Body of pancreas (tissue), 4 donors: ENCODE results near the gene PCSK5. TPM values are rescaled to one million over a fixed set of nuclear protein-coding genes. Genes with fewer than 3 reads are reported as not detected.
"Not testable (repeated sequence)": the region's sequence is repeated elsewhere in the genome, so short reads cannot be mapped to it uniquely, and the experiment has no call there.

Experiments used
- ATAC-seq: fragments of 150-250 bp; one replicate; pipeline ENCODE4 v1.9.1; 2016
- DNase-seq, 4 donors: peaks; one replicate each; pipeline ENCODE4 v3.0.0-alpha.2; 2019
- H3K27ac ChIP-seq, 4 donors: fragments of 200-600 bp; sonication (generic); 1 replicate in 3 of 4; 2 replicates in 1 of 4; pipeline versions ENCODE4 v1.5.1 to v1.6.1; 2016 to 2019; ENCODE audit warnings: mild to moderate bottlenecking in 1 of 4, mixed read lengths in 1 of 4, moderate library complexity in 1 of 4
- H3K27me3 ChIP-seq, 2 donors: fragments of 200-600 bp; sonication (generic); one replicate each; pipeline ENCODE4 v1.6.0; 2016; ENCODE audit warnings: mild to moderate bottlenecking in 1 of 2
- H3K36me3 ChIP-seq, 2 donors: fragments of 200-600 bp; sonication (generic); replicated peaks in 1 of 2; 2 replicates each; pipeline ENCODE4 v1.5.1; 2016; ENCODE audit warnings: low read depth in 2 of 2; ENCODE audit not compliant: insufficient read depth in 1 of 2
- H3K4me1 ChIP-seq: fragments of 200-600 bp; sonication (generic); one replicate; pipeline ENCODE4 v1.6.0; 2016
- H3K4me3 ChIP-seq, 2 donors: fragments of 200-600 bp; sonication (generic); 1 replicate in 1 of 2; 2 replicates in 1 of 2; pipeline ENCODE4 v1.5.1; 2016 to 2019
- H3K9me3 ChIP-seq, 3 donors: fragments of 200-600 bp; sonication (generic); 1 replicate in 2 of 3; 2 replicates in 1 of 3; pipeline ENCODE4 v1.5.1; 2016
- CTCF ChIP-seq, 7 experiments: fragments of 450-650 bp in 4 of 7; fragments of 200-600 bp in 3 of 7; sonication (generic) in 3 of 7; IDR thresholded peaks; one replicate each; pipeline ENCODE4 v1.5.1; 2016 to 2019; ENCODE audit warnings: antibody characterized with exemption in 7 of 7
- POLR2A ChIP-seq, 3 donors: fragments of 450-650 bp; IDR thresholded peaks; one replicate each; pipeline ENCODE4 v1.6.1; 2016; ENCODE audit warnings: antibody characterized with exemption in 3 of 3, mild to moderate bottlenecking in 2 of 3
- WGBS, 2 donors: methylation state at CpG; one replicate each; pipeline ENCODE4 v1.1.5; 2017; 5-methylcytosine and 5-hydroxymethylcytosine counted together
- intact Hi-C: fragments of 100-400 bp; cut with DNase I; formaldehyde crosslinking; loops from one replicate; pipeline ENCODE4 v1.15.1; 2023
- total RNA-seq, 2 donors: library from RNA; depleted of rRNA; stranded (reverse); fragments of >200 nt; gene quantifications; one replicate each; pipeline ENCODE4 v1.1.0, GENCODE V29; 2016

The PCSK5 gene
- total RNA-seq, 2 donors from 2014 or later, result 11.2 to 12.2 TPM

- no peak for DNase-seq
- WGBS, 2 donors, result 62 to 68% methylated on average over 3 of the region's 3 CpGs
- Histone ChIP-seq H3K36me3 (no peaks in the 10 kb centered on the region), H3K4me3 (no peak overlapping the region), H3K4me1 (peaks cover 2% of the 10 kb centered on the region), H3K27me3 (no peaks in the 10 kb centered on the region), H3K9me3 (no peaks in the 10 kb centered on the region), H3K27ac (no peak overlapping the region)
- no peak for TF ChIP-seq POLR2A (IDR thresholded peaks at IDR 0.05)
- TF ChIP-seq CTCF (IDR thresholded peaks at IDR 0.05), result no peak
- intact Hi-C loops, result no loop called here
- ATAC-seq, result no peak
Observed at GRCh38 chr9:75858497-75859092, 31.9 kb upstream of the PCSK5 start.

- DNase-seq (no peak), ATAC-seq (no peak)
- no peak overlapping the region for H3K4me3 ChIP-seq
- H3K27me3 ChIP-seq, result no peaks in the 10 kb centered on the region
- H3K9me3 ChIP-seq, result no peaks in the 10 kb centered on the region
- no peak for TF ChIP-seq CTCF (IDR thresholded peaks at IDR 0.05)
- TF ChIP-seq POLR2A (IDR thresholded peaks at IDR 0.05), result no peak
- WGBS, 2 donors, result 8% methylated on average over 4 of the region's 4 CpGs
- intact Hi-C loops, result no loop called here
- no peaks in the 10 kb centered on the region for H3K36me3 ChIP-seq
- H3K4me1 ChIP-seq, result peaks cover 17% of the 10 kb centered on the region
- no peak overlapping the region for H3K27ac ChIP-seq
Observed at GRCh38 chr9:75864266-75864665, 26.2 kb upstream of the PCSK5 start.

GRCh38 chr9:75866273-75866871 lies 24.1 kb upstream of the PCSK5 start:
- Histone ChIP-seq H3K27ac (no peak overlapping the region), H3K9me3 (no peaks in the 10 kb centered on the region), H3K27me3 (no peaks in the 10 kb centered on the region), H3K4me1 (peaks cover 17% of the 10 kb centered on the region), H3K36me3 (no peaks in the 10 kb centered on the region), H3K4me3 (no peak overlapping the region)
- ATAC-seq (peak; percentile 68), DNase-seq (peak; percentile 54 to 60 (median 58))
- peak; percentile 47 to 84 (median 57) for TF ChIP-seq CTCF (IDR thresholded peaks at IDR 0.05)
- TF ChIP-seq POLR2A (IDR thresholded peaks at IDR 0.05), result no peak
- intact Hi-C loops, result no loop called here
- 6 to 18% methylated on average over 2 of the region's 2 CpGs for WGBS, 2 donors

GRCh38 chr9:75868526-75868925 lies 21.9 kb upstream of the PCSK5 start:
- ATAC-seq, DNase-seq, H3K27me3 ChIP-seq, H3K4me3 ChIP-seq, H3K36me3 ChIP-seq, H3K27ac ChIP-seq, H3K9me3 ChIP-seq, intact Hi-C loops: not testable (repeated sequence)
- 83% methylated on average over 2 of the region's 2 CpGs for WGBS, 2 donors
- peaks cover 17% of the 10 kb centered on the region for H3K4me1 ChIP-seq

GRCh38 chr9:75869236-75869635 lies 21.2 kb upstream of the PCSK5 start:
- H3K27ac ChIP-seq, result peak overlapping the region in 1 of 4 donors; percentile 14
- H3K9me3 ChIP-seq, result no peaks in the 10 kb centered on the region
- intact Hi-C loops, result no loop called here
- peaks cover 9% of the 10 kb centered on the region for H3K4me1 ChIP-seq
- H3K36me3 ChIP-seq, result no peaks in the 10 kb centered on the region
- no peak for TF ChIP-seq POLR2A (IDR thresholded peaks at IDR 0.05)
- no peak for TF ChIP-seq CTCF (IDR thresholded peaks at IDR 0.05)
- WGBS, 2 donors, result 36 to 39% methylated on average over 3 of the region's 3 CpGs
- no peak overlapping the region for H3K4me3 ChIP-seq
- ATAC-seq (no peak), DNase-seq (peak in 1 of 4 donors; percentile 20)
- H3K27me3 ChIP-seq, result no peaks in the 10 kb centered on the region
